Measurements from ENCODE around the gene DNAH5.

DNAH5 gene

GRCh38 chr5:13941468-13941867 is 3.0 kb downstream of the DNAH5 start:
- no peak for DNase-seq

- DNase-seq, result no peak
Measured at GRCh38 chr5:13939638-13940037, 4.8 kb downstream of the DNAH5 start.

- DNase-seq, result no peak
Measured at GRCh38 chr5:13934921-13935320, 9.6 kb downstream of the DNAH5 start.

GRCh38 chr5:13934125-13934524 is 10.4 kb downstream of the DNAH5 start:
- DNase-seq, result no peak

GRCh38 chr5:13932561-13932960 is 11.9 kb downstream of the DNAH5 start:
- no peak for DNase-seq

GRCh38 chr5:13932011-13932410 is 12.5 kb downstream of the DNAH5 start:
- DNase-seq, result no peak

GRCh38 chr5:13930541-13931171 is 13.8 kb downstream of the DNAH5 start:
- no peak for DNase-seq

GRCh38 chr5:13926731-13927130 is 17.8 kb downstream of the DNAH5 start:
- no peak for DNase-seq

- DNase-seq, result no peak
Measured at GRCh38 chr5:13921578-13921977, 22.9 kb downstream of the DNAH5 start.

GRCh38 chr5:13919786-13920185 is 24.7 kb downstream of the DNAH5 start:
- DNase-seq, result no peak

- DNase-seq, result no peak
Measured at GRCh38 chr5:13919087-13919486, 25.4 kb downstream of the DNAH5 start.

- no peak for DNase-seq
Measured at GRCh38 chr5:13917061-13917460, 27.4 kb downstream of the DNAH5 start.

GRCh38 chr5:13913962-13914361 is 30.5 kb downstream of the DNAH5 start:
- no peak for DNase-seq

- DNase-seq, result no peak
Measured at GRCh38 chr5:13910637-13911288, 33.7 kb downstream of the DNAH5 start.

- DNase-seq, result no peak
Measured at GRCh38 chr5:13910201-13910600, 34.3 kb downstream of the DNAH5 start.

- DNase-seq, result no peak
Measured at GRCh38 chr5:13909271-13909670, 35.2 kb downstream of the DNAH5 start.

GRCh38 chr5:13898569-13898968 is 45.9 kb downstream of the DNAH5 start:
- DNase-seq, result no peak

GRCh38 chr5:13878357-13878756 is 66.1 kb downstream of the DNAH5 start:
- no peak for DNase-seq

GRCh38 chr5:13866792-13867191 is 77.7 kb downstream of the DNAH5 start:
- no peak for DNase-seq

GRCh38 chr5:13865312-13865711 is 79.2 kb downstream of the DNAH5 start:
- DNase-seq, result no peak

- no peak for DNase-seq
Measured at GRCh38 chr5:13860146-13860545, 84.3 kb downstream of the DNAH5 start.

GRCh38 chr5:13859270-13860065 is 85.0 kb downstream of the DNAH5 start:
- DNase-seq, result no peak

GRCh38 chr5:13843175-13843846 is 101.2 kb downstream of the DNAH5 start:
- no peak for DNase-seq

- DNase-seq, result no peak
Measured at GRCh38 chr5:13833440-13833839, 111.0 kb downstream of the DNAH5 start.

All from T1000 (cell line).